ENCODE results near the gene KLHL35.
A peak's percentile ranks its signal among the peaks of the same experiment; 100 is the strongest.

Gene KLHL35

GRCh38 chr11:75440960-75441803 is 8.2 kb upstream of the KLHL35 start:
- DNase-seq: no peak

- no peak for DNase-seq
Observed at GRCh38 chr11:75439495-75440120, 6.6 kb upstream of the KLHL35 start.

- no peak for DNase-seq
Observed at GRCh38 chr11:75439026-75439425, 6.0 kb upstream of the KLHL35 start.

- no peak for DNase-seq
Observed at GRCh38 chr11:75437966-75438659, 5.1 kb upstream of the KLHL35 start.

GRCh38 chr11:75436806-75437205 is 3.8 kb upstream of the KLHL35 start:
- DNase-seq: no peak

- no peak for DNase-seq
Observed at GRCh38 chr11:75435571-75435925, 2.5 kb upstream of the KLHL35 start.

- DNase-seq: no peak
Observed at GRCh38 chr11:75434886-75435570, 2.0 kb upstream of the KLHL35 start.

- DNase-seq: no peak
Observed at GRCh38 chr11:75434051-75434450, 1.0 kb upstream of the KLHL35 start.

- no peak for DNase-seq
Observed at GRCh38 chr11:75433443-75433842, 440 bp upstream of the KLHL35 start.

- no peak for DNase-seq
Observed at GRCh38 chr11:75431533-75432525, 1.2 kb downstream of the KLHL35 start.

GRCh38 chr11:75430714-75431532 is 2.1 kb downstream of the KLHL35 start:
- DNase-seq: no peak

GRCh38 chr11:75429902-75430713 is 2.9 kb downstream of the KLHL35 start:
- peak; percentile 70 for DNase-seq

GRCh38 chr11:75429641-75429901 is 3.4 kb downstream of the KLHL35 start:
- DNase-seq: no peak

GRCh38 chr11:75428989-75429640 is 3.9 kb downstream of the KLHL35 start:
- DNase-seq: no peak

GRCh38 chr11:75428281-75428724 is 4.7 kb downstream of the KLHL35 start:
- peak; percentile 82 for DNase-seq

- no peak for DNase-seq
Observed at GRCh38 chr11:75427181-75427580, 5.8 kb downstream of the KLHL35 start.

GRCh38 chr11:75426720-75427086 is 6.3 kb downstream of the KLHL35 start:
- DNase-seq: no peak

- no peak for DNase-seq
Observed at GRCh38 chr11:75425422-75425821, 7.6 kb downstream of the KLHL35 start.

- DNase-seq: no peak
Observed at GRCh38 chr11:75424396-75424795, 8.6 kb downstream of the KLHL35 start.

- DNase-seq: no peak
Observed at GRCh38 chr11:75423721-75424120, 9.3 kb downstream of the KLHL35 start.
